NCI-H2107 treated with DMSO at 0.1 percent for 48 hours (cell line): ENCODE data around the gene MID1.
A peak's percentile ranks its signal among the peaks of the same experiment; 100 is the strongest.

Experiments used
- DNase-seq: peaks from one replicate; lab custom pipeline; 2025; ENCODE audit not compliant: unreplicated experiment; lab: John Stamatoyannopoulos, UW

MID1 gene

DNA sequence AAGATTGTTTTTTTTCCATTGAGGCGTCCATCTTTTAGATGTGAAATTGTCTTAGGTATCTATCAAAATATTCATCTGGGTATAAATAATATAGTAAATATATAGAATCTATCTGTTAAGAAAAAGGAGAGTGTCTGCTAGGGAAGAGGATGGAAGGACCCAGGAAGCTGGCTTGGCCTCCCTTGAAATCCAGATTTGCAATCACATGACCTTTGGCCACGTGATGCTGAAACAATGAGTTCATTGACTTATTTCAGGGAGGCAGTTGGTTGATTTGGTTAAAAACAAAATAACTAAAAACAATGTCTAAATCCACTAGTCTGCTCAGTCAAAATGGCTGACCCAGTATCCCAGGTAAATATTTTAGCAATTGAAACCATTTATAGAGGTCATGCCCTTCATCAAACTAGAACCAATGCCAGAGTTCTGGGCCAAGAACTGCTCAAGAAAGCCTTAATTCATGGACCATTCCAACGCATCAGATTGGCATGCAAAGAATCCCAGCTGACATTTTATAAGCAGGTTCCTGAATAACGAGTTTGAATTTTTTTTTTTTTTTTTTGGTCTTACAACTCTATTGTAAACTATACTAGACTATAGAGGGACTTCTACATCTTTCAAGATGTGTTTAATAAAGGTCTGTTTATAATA, 172.7 kb downstream of the MID1 start:
- DNase-seq, result no peak

DNA sequence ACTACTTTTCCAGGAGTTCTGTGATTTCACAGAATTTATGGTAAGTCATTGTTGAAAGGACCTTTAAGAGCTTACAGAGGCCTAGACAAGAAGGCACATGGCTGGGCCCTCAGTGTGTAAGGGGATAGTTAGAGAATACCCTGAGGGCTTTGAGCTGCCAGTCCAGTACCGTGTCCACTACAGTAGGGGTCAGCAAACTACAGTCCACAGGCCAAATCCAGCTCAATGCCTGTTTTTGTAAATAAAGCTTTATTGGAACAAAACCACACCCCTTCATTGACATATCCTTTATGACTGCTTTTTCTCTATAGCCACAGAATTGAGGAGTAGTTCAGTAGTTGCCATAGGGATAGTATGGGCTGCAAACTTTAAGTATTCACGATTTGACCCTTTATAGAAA, 176.2 kb downstream of the MID1 start:
- DNase-seq, result no peak

DNA sequence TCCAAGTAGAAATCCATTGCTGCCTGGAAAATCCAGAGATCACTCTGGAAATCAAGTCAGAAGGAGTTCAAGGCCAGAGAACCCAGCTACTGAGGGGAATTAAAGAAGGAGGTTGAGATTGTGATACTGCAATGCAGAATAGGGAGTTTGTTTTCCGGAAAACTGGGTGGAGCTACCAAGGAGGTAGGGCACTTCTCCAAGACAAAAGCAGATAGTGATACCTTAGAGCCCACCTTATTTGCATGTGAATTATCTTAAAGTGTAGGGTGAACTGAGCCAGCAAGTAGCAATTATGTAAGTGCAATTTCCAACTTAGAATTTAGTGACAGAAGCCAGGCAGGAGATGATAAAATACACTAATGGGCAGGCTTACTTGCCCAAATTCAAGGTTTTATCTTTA, 178.9 kb downstream of the MID1 start:
- no peak for DNase-seq

DNA sequence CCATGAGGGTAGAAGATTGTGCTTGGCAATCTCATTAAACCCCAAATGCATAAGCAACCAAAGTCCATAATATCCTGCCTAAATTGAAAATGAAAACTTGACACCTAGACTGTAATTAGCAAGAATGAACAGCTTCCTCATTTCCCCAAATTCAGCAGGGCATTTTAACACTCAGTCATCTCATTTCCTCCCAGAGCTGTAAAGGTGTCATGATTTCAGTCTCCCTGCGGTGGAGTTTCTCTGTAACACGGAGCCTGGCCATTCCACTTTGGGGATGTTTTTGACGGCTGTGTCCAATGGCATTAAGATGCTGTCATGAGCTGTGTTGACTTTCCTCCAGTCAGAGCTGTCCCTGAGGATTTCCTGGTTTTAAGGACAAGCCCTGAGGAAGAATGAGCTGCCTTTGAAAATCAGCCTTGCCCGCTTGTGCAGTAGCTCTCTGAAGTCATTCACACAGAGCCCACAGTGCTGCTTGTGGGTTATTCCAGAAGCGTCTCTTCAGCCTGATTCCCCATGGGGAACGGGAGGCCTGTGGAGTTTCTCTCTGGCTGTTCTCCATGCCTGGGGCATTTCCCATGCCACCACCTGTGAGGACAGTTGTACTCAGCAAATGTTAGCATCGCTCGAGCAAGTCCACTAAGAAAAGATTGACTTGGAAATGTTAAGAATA, 187.0 kb downstream of the MID1 start:
- no peak for DNase-seq

DNA sequence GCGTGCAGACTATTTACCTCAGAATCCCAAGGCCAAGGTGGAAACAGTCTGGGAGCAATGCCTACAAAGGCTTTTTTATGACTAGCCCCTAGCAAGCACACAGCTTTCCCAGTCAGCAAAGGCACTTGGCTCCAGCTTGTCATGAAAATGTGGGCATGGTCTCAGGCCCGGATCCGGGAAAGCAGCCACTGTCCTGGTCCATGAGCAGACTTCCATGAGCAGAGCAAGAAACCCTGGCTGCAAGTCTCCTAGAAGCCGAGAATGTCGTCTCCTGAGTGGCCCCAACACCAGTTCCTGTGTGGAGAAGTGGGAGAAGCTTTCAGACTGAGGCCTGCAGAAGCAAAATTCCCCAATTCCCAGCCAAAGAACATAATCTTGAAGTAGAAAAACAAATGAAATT, 190.5 kb downstream of the MID1 start:
- DNase-seq, result no peak

DNA sequence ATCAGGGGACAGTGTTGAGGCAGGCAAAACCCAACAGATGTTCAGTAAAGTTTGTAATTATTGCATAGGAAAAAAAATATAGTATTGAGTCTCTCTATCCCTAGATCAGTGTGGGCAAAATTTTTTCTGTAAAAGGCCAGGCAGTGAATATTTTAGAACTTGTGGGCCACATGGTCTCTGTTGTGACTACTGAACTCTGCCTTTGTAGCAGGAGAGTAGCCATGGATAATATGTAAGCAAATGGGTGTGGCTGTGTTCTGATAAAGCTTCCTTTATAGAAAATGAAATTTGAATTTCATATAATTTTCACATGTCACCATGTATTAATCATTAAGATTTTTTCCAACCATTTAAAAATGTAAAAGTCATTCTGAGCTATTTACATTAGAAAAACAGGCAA, 193.1 kb downstream of the MID1 start:
- DNase-seq, result no peak

DNA sequence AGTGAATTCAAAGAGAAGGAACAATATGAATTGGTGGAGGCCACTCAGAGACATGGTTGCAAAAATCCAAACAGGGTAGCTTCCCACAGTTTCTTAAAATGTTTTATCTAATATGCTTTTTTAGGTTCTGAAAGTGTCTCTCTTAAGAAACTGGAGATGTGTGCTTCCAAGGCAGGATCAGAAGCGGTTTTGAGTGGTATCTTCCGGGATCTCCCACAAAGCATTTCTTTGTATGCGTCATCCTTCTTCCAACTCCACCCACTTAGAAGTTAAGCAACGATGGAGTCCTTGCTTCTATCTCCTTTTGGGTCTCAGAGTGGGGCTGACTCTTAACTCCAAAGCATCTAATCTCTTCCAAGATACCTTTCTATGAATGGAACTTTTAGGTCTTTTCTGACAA, 196.7 kb downstream of the MID1 start:
- no peak for DNase-seq

DNA sequence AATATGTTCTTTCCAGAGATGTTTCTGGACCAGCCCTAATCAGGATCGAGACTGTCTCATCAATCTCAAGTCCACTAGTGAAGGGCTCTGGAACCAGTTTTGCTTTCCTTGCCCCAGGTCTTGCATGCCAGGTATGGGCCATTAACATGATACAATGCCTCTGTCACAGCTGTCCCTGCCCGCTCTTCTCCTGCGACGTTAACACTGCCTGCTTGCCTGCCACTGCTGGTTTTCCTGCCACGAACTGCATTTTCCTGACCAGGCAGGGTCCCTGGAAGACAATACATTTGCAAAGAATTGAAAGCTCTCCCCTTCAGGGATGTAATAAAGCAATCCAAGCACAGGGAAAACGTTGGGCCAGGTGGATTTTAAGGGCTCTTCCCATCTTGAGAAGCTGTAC, 200.3 kb downstream of the MID1 start:
- DNase-seq, result peak; percentile 12

DNA sequence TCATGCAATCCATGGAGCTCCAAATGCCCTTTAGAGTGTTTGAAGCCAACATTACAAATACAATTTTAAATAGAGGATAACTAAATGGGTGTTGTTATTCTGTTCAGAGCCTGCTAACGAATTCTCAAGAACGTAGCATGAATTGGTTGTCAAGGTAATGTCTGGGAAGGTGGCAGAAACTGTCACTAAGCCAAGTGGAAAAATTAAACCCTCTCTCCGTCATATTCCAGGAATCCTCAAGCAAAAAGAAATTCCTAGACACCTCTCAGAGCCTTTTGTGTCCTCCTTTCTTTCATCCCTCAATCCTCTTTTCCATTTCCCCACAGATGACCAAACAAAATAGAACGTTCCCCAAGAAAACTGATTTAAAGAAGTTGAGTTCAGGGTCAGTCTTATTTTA, 204.0 kb downstream of the MID1 start:
- no peak for DNase-seq

DNA sequence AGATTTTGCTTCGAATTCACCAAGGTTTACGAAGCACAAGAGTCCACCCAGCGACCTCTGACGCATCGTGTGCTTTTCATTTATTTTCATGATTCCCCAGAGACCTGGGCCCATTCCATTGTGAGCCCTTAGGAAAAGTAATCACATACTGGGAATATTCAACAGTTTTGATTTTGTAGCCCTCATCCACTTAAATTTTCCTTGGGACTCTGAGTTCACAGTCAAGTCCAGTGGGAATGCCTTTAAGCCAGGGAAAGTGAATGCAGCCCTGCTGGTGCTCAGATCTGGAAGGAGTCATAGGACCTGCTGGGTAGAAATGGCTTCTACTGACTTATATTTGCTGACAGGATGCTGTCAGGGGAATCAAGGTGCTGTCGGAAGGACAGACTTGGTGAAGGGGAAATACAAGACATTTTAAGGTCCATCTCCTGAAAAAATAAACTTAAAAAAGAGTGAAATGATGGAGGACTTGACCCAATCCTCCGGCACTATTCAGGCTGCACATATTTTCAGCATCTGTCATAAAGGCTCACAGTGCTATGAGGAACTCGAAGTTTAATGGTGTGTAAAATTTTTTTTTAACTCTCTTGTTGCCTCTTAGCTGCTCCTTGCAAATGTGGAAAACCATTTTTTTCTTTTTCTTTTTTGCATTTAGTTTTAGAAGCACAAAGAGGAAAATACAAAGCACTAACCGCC, 204.9 kb downstream of the MID1 start:
- DNase-seq, result no peak

DNA sequence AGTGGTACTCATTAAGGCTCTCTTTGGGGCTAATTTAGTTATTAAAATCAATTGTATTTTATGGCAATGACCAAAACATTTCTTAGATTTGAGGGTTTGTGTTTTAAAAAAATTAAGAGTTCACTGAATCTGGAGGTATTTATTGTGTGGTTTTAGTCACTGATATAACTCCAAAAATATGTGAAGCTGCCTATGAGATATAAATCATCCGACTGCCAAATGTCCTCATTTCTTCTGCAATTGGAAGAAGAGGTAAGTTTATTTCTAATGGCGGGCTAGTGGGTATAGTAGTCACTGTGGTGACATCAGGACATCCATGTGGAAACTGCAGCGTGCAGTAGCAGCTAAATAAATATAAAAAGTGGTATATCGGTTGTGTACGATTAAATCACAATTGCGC, 205.5 kb downstream of the MID1 start:
- no peak for DNase-seq

DNA sequence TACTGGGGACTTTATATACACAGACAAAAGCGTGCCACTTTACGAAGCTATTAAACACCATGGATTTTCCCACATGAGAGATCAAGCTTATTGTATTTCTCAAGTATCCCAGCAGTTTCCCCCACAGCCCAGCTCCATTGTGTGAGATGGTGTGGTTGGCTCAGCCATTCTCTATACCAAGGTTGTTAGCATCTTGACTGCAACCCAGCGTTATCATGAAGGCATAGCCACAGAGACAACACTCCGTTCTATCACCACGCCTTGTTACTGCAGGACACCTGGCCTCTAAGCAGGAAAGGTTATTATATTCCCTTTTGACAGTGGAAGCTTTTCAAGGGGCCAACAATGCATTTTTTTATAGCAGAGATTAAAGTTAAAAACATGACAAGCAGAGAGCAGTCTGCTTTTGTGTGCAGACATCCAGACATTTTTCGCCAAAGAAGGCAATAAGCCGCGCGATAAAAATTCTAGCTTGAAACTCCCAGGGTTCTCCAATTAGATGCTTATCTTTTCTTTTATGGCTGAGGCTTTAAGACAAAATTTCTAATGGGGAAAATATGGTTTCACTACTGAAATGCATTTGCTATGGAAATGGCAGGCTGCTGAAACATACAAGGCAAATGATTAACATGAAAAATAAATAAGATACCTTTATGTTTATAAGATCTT, 206.1 kb downstream of the MID1 start:
- peak; percentile 79 for DNase-seq

DNA sequence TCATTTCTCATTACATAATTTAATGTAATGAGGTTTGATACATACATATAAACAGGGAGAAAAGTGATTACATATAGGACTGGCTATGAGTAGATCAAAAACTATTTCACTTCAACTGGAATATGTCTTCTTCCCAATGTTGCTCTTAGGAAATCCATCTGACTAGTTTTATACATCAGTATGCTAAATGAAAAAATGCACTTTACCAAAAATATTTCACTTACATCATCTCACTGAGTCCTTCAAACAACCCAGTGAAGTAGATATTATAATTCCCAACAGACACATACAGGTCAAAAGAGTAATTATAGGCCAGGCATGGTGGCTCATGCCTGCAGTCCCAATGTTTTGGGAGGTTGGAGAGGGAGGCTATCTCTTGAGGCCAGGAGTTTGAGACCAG, 215.9 kb downstream of the MID1 start:
- DNase-seq, result no peak

DNA sequence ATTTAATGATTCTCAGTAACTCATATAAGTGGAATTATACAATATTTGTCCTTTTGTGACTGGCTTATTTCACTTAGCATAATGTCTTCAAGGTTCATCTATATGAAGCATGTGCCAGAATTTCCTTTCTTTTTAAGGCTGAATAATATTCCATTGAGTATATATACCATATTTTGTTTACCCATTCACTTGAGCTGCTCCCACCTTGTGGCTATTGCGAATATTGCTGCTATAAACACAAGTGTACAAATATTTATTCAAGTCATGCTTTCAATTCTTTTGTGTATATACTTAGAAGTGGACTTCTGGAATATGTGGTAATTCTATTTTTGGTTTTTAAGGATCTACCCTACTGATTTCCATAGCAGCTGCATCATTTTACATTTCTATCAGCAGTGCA, 219.1 kb downstream of the MID1 start:
- no peak for DNase-seq

DNA sequence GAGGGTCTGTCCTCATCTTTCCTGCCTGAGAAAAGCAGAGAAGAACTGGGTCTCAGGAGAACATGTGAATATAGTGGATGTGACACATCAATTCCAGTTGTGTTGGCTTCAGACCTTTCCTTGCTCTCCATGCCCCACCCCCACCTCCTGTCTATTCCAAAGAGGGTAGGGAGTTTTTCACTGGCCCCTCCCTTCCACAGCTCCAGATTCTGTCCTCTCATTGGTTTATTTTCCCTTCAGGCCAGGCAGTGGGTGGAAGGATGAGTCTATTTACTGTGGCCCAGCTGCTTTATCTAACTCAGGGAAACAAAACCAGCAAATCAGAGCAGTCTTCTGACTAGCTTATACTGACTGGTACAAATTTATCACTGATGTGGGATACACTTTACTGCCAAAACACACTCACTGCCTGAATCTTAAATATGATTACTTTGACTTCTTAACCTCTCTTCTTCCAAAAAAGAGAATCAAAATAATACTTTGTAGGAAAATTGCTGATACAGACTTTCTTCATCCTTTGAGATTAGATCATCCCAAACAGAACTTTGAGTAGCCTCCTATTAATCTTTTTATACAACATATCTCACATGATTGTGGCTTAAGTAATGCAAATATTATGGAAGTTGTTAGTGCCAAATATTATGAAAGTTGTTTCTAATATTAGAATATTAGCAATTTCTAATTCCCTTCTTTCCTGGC, 221.2 kb downstream of the MID1 start:
- DNase-seq, result no peak

DNA sequence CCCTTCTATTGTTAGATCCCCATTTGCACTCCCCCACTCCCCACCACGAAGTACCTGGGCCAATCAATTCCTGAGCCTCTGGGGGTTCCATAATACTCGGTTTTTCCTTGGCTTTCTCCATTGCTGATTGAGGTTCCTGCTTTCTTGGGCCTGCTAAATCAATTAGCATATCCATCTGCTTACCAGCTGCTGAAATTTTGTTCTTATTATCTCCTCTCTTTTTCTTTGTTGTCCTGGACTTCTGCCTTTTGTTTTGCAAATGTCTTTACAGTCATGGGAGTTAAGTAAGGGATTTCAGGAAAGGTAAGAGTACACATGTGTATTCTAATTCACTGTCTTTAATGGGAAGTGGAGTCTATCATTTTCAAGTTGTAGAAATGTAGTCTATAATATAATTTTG, 222.2 kb downstream of the MID1 start:
- no peak for DNase-seq

DNA sequence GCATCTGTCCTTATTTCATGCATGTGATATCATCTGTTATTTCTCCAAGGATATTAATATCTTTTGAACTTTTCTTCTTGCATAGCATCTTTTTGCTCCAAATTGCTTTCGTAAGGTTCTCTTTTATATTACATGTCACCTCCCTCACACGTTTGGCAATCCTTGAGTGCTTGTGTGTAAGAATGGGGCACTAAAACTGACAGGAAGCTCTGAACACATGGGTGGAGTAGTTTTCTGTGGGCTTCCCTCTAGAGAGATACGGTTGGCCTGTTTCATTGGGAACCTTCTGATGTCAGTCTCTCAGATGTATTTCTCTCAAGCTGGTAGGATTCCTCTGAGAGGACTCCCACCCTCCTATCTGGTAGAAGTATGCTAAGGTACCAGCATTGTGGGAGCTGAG, 223.0 kb downstream of the MID1 start:
- DNase-seq, result no peak

DNA sequence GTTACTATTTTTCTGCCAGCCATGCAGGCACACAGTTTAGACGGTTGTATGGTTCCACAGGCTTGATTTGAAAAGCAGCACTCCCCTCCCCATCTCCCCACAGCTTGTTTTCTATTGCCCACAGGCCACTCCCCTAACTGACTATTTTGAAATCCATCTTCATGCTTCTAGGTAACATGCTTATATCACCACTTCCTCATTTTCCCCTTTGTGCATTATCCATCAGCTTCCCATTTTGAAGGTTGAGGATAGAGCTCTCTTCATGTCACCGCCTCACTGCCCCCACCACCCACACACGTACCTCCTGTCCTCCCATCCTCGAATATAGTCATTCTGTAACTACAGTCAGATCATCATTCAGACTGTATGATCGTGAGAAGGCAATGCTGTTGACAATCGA, 224.7 kb downstream of the MID1 start:
- DNase-seq, result no peak
